ENCODE measurements around the gene MYBL2. TPM values are rescaled to one million over a fixed set of nuclear protein-coding genes. Genes with fewer than 3 reads are reported as not detected.

Gene MYBL2
- total RNA-seq, 1 experiment from 2014 or later, result 159 TPM

GRCh38 chr20:43752051-43752360 is 85.1 kb downstream of the MYBL2 start:
- H3K18ac ChIP-seq (ENCODE audit: insufficient read length, low read depth, low read length), result no peak overlapping the region
- no peak overlapping the region for H3K27ac ChIP-seq (ENCODE audit: insufficient read length, low read depth, low read length)
- H2BK5ac ChIP-seq (ENCODE audit: insufficient read length, low read length), result no peak overlapping the region
- H3K14ac ChIP-seq (ENCODE audit: insufficient read depth, low read length), result no peak overlapping the region
- H2AK5ac ChIP-seq (ENCODE audit: insufficient read length, low read length), result no peak overlapping the region
- H2BK120ac ChIP-seq (ENCODE audit: low read depth, low read length, poor library complexity, severe bottlenecking), result no peak overlapping the region
- H2BK20ac ChIP-seq (ENCODE audit: low read depth, low read length, poor library complexity, severe bottlenecking), result no peak overlapping the region
- H2BK15ac ChIP-seq (ENCODE audit: low read depth, low read length), result no peak overlapping the region
- Mint-ChIP-seq H3K27ac (no peak overlapping the region), H3K36me3 (ENCODE audit: insufficient read depth in 1 of 3, low read depth in 3 of 3) (no peaks in the 10 kb centered on the region), H3K27me3 (ENCODE audit: low read depth) (peaks cover 9% of the 10 kb centered on the region), H3K9me3 (no peaks in the 10 kb centered on the region; a peak in 2 of 5 replicates), H3K4me3 (no peak overlapping the region), H3K4me1 (peaks cover 2 to 11% of the 10 kb centered on the region in 2 experiments; a peak in 3 of 4 replicates)
- H3K23ac ChIP-seq (ENCODE audit: insufficient read length, low read depth, low read length), result no peak overlapping the region
- H3K9me3 ChIP-seq (ENCODE audit: control insufficient read depth, low read depth, low read length), result no peaks in the 10 kb centered on the region
- H3K56ac ChIP-seq (ENCODE audit: insufficient read length, low read depth, low read length), result no peak overlapping the region
- H3K9ac ChIP-seq (ENCODE audit: extremely low read depth, insufficient read length, low read length), result no peak overlapping the region
- no peaks in the 10 kb centered on the region for H3K79me2 ChIP-seq (ENCODE audit: insufficient read depth, low read length)
- no peak overlapping the region for H3K4me2 ChIP-seq (ENCODE audit: insufficient read depth, insufficient read length, low read length)
- H4K91ac ChIP-seq (ENCODE audit: insufficient read length, low read depth, low read length), result no peak overlapping the region
- no peaks in the 10 kb centered on the region for H3K4me1 ChIP-seq (ENCODE audit: insufficient read depth, low read length)
- no peak for DNase-seq
- H4K8ac ChIP-seq (replicated peaks; ENCODE audit: insufficient read length, low read depth, low read length), result no peak overlapping the region
- no peak overlapping the region for H2AFZ ChIP-seq (ENCODE audit: low read length)
- no peaks in the 10 kb centered on the region for H3K23me2 ChIP-seq (ENCODE audit: insufficient read length, low read depth, low read length, poor library complexity, severe bottlenecking)
- H3K27me3 ChIP-seq (ENCODE audit: insufficient read depth, low read length), result no peaks in the 10 kb centered on the region
- no peaks in the 10 kb centered on the region for H3K79me1 ChIP-seq (ENCODE audit: insufficient read depth, low read depth, low read length, poor library complexity, severe bottlenecking)
- H2BK12ac ChIP-seq (ENCODE audit: insufficient read length, low read depth, low read length), result no peak overlapping the region
- H3K4ac ChIP-seq (ENCODE audit: low read depth, low read length), result no peak overlapping the region
- H4K20me1 ChIP-seq (ENCODE audit: control insufficient read depth, insufficient read depth, insufficient read length), result no peaks in the 10 kb centered on the region
- H4K5ac ChIP-seq (ENCODE audit: insufficient read length, low read depth, low read length), result no peak overlapping the region
- H3T11ph ChIP-seq (ENCODE audit: low read length), result no peak overlapping the region
- TF ChIP-seq, protein P1, sequence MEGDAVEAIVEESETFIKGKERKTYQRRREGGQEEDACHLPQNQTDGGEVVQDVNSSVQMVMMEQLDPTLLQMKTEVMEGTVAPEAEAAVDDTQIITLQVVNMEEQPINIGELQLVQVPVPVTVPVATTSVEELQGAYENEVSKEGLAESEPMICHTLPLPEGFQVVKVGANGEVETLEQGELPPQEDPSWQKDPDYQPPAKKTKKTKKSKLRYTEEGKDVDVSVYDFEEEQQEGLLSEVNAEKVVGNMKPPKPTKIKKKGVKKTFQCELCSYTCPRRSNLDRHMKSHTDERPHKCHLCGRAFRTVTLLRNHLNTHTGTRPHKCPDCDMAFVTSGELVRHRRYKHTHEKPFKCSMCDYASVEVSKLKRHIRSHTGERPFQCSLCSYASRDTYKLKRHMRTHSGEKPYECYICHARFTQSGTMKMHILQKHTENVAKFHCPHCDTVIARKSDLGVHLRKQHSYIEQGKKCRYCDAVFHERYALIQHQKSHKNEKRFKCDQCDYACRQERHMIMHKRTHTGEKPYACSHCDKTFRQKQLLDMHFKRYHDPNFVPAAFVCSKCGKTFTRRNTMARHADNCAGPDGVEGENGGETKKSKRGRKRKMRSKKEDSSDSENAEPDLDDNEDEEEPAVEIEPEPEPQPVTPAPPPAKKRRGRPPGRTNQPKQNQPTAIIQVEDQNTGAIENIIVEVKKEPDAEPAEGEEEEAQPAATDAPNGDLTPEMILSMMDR (conservative IDR thresholded peaks at IDR 0.05), result no peak
- WGBS (ENCODE audit: extremely low coverage, insufficient read length, low lambda C conversion rate), result no CpG with 5 or more reads among the region's 4 CpGs

Measured in H9 (cell line).